GM23248 (cell line): ENCODE results near the gene GRID2.

Experiments used
- EZH2 ChIP-seq: fragments of 200-600 bp; sonication (generic); IDR thresholded peaks from 2 replicates; pipeline ENCODE4 v1.6.1; 2018; ENCODE audit warnings: antibody characterized with exemption, mild to moderate bottlenecking; ENCODE audit not compliant: insufficient read depth, poor library complexity, severe bottlenecking
- EZH2phosphoT487 ChIP-seq: fragments of 200-600 bp; sonication (generic); IDR thresholded peaks from 2 replicates; pipeline ENCODE4 v1.6.1; 2018; ENCODE audit warnings: antibody characterized with exemption, moderate library complexity, mild to moderate bottlenecking, low read depth; ENCODE audit not compliant: insufficient read depth

DNA sequence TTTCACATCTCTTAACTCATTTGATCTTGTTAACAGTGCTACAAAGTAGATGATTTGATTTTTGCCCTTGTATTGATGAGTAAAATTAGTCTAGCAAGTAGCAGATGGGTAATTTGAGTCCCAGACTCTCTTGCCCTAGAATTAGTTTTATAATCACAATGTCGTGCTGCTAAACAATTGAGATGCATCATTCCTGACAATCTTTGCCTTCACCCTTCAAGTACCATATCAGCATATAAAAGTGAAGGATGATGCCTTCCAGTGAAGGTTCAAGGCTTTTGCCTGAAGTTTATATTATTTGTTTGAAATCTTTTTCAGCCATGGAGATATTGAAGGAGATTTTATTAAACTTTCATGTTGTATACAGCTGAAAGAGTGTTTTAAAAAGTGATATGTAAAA, 141.4 kb downstream of the GRID2 start:
- TF ChIP-seq EZH2phosphoT487: no peak
- no peak for TF ChIP-seq EZH2
